B cell (primary cell): ENCODE results near the gene KHNYN. TPM values are rescaled to one million over a fixed set of nuclear protein-coding genes. Genes with fewer than 3 reads are reported as not detected.
"Not testable (repeated sequence)": the region's sequence is repeated elsewhere in the genome, so short reads cannot be mapped to it uniquely, and the experiment has no call there.

Experiments used
- ATAC-seq: fragments of 200-7000 bp; cut with Tn5 transposase; one replicate; pipeline ENCODE4 v1.10.0; 2021; ENCODE audit warnings: low read depth, mild to moderate bottlenecking, moderate number of reproducible peaks, moderate library complexity
- CTCF ChIA-PET: fragments of 350-600 bp; sonication (Branson Sonifier 250); formaldehyde crosslinking; loops from one replicate; lab custom pipeline; 2021; ENCODE audit warnings: antibody characterized with exemption, inconsistent platforms; lab: Charles Lee
- POLR2A ChIA-PET: fragments of 350-600 bp; sonication (Branson Sonifier 250); formaldehyde crosslinking; loops from one replicate; lab custom pipeline; 2021; ENCODE audit warnings: antibody characterized with exemption; lab: Charles Lee
- DNase-seq: peaks from one replicate; pipeline ENCODE4 v3.0.0; 2013
- H2AFZ ChIP-seq: 2 replicates; pipeline ENCODE4 v1.6.1; 2012; ENCODE audit warnings: mild to moderate bottlenecking, low read depth, low read length; ENCODE audit not compliant: insufficient read depth, poor library complexity, severe bottlenecking
- H3K27ac ChIP-seq, 2 donors: 1 replicate in 1 of 2; 2 replicates in 1 of 2; pipeline ENCODE4 v1.5.1; 2012 to 2013; ENCODE audit warnings: low read length in 2 of 2, mild to moderate bottlenecking in 2 of 2, moderate library complexity in 1 of 2
- H3K27me3 ChIP-seq, 4 experiments: fragments of 200-600 bp in 1 of 4; sonication (generic) in 1 of 4; replicated peaks in 1 of 4; 1 replicate in 2 of 4; 2 replicates in 2 of 4; pipeline versions ENCODE4 v1.6.1 to v1.7.0; 2013 to 2016; ENCODE audit warnings: low read length in 3 of 4, mild to moderate bottlenecking in 2 of 4, mixed read lengths in 1 of 4, moderate library complexity in 1 of 4; ENCODE audit not compliant: insufficient read depth in 4 of 4, control insufficient read depth in 3 of 4; ENCODE audit errors: control extremely low read depth in 1 of 4
- H3K36me3 ChIP-seq, 2 experiments: replicated peaks in 1 of 2; 1 replicate in 1 of 2; 2 replicates in 1 of 2; pipeline versions ENCODE4 v1.6.1 to v1.7.1; 2013; ENCODE audit warnings: low read length in 1 of 2; ENCODE audit not compliant: insufficient read depth in 2 of 2, control insufficient read depth in 1 of 2; ENCODE audit errors: control extremely low read depth in 1 of 2, extremely low read depth in 1 of 2
- H3K4me1 ChIP-seq, 2 donors: fragments of 200-600 bp in 1 of 2; sonication (generic) in 1 of 2; 1 replicate in 1 of 2; 2 replicates in 1 of 2; pipeline versions ENCODE4 v1.5.1 to v1.6.1; 2013 to 2017; ENCODE audit warnings: low read length in 2 of 2; ENCODE audit not compliant: control insufficient read depth in 2 of 2, insufficient read depth in 2 of 2
- H3K4me2 ChIP-seq: replicated peaks from 2 replicates; pipeline ENCODE3; 2012; ENCODE audit warnings: mild to moderate bottlenecking, low read depth, low read length; ENCODE audit not compliant: poor library complexity, severe bottlenecking
- H3K4me3 ChIP-seq, 5 experiments: fragments of 200-600 bp in 1 of 5; sonication (generic) in 1 of 5; 1 replicate in 3 of 5; 2 replicates in 2 of 5; pipeline versions ENCODE4 v1.5.1 to v1.7.0; 2011 to 2016; ENCODE audit warnings: low read length in 4 of 5, mild to moderate bottlenecking in 4 of 5, low read depth in 2 of 5, control low read depth in 1 of 5, moderate library complexity in 1 of 5; ENCODE audit not compliant: insufficient read depth in 1 of 5; ENCODE audit errors: control extremely low read depth in 1 of 5, extremely low read depth in 1 of 5
- H3K79me2 ChIP-seq: fragments of 200-600 bp; sonication (generic); one replicate; pipeline ENCODE4 v1.6.0; 2016; ENCODE audit warnings: low read length; ENCODE audit not compliant: control insufficient read depth, insufficient read depth
- H3K9ac ChIP-seq: fragments of 200-600 bp; sonication (generic); 2 replicates; pipeline ENCODE4 v1.6.1; 2017; ENCODE audit warnings: mild to moderate bottlenecking, low read length, moderate library complexity
- H3K9me3 ChIP-seq, 3 donors: one replicate each; pipeline versions ENCODE4 v1.6.1 to v1.7.1; 2013; ENCODE audit warnings: low read length in 2 of 3; ENCODE audit not compliant: control insufficient read depth in 2 of 3, insufficient read depth in 1 of 3; ENCODE audit errors: control extremely low read depth in 1 of 3
- H4K20me1 ChIP-seq: 2 replicates; pipeline ENCODE4 v1.6.0; 2012; ENCODE audit warnings: mild to moderate bottlenecking, low read length; ENCODE audit not compliant: insufficient read depth, control insufficient read depth, poor library complexity, severe bottlenecking
- H3K27ac Mint-ChIP-seq: one replicate; pipeline ENCODE4 v1.8.0; 2021; ENCODE audit warnings: mixed read lengths
- H3K27me3 Mint-ChIP-seq: one replicate; pipeline ENCODE4 v1.8.0; 2021; ENCODE audit warnings: mixed read lengths
- H3K4me1 Mint-ChIP-seq: one replicate; pipeline ENCODE4 v1.8.0; 2021; ENCODE audit warnings: mixed read lengths
- H3K4me3 Mint-ChIP-seq: one replicate; pipeline ENCODE4 v1.8.0; 2021; ENCODE audit warnings: mixed read lengths
- H3K9me3 Mint-ChIP-seq: one replicate; pipeline ENCODE4 v1.8.0; 2022; ENCODE audit warnings: mixed read lengths; ENCODE audit not compliant: insufficient read depth
- EZH2 ChIP-seq: IDR thresholded peaks from 2 replicates; pipeline ENCODE4 v1.6.1; 2012; ENCODE audit warnings: borderline replicate concordance, low read depth, mild to moderate bottlenecking, moderate library complexity, low read length; ENCODE audit not compliant: insufficient read depth, poor library complexity, severe bottlenecking
- WGBS: methylation state at CpG from one replicate; pipeline ENCODE4 v1.1.5; 2013; ENCODE audit warnings: missing lambda C conversion rate; ENCODE audit not compliant: insufficient coverage; 5-methylcytosine and 5-hydroxymethylcytosine counted together
- intact Hi-C: fragments of 100-400 bp; cut with micrococcal nuclease; formaldehyde crosslinking; loops from one replicate; pipeline ENCODE4 v1.10.0; 2022
- polyA plus RNA-seq: library from polyadenylated mRNA; depleted of rRNA; stranded (reverse); fragments of >200 nt; gene quantifications from 2 replicates; pipeline ENCODE4 v1.2.3, GENCODE V29; 2012
- total RNA-seq, 2 donors: library from RNA; stranded (reverse); fragments of 120-200 nt in 1 of 2; gene quantifications; 1 replicate in 1 of 2; 2 replicates in 1 of 2; pipeline versions ENCODE4 v1.2.3 to v1.2.4, GENCODE V29; 2013 to 2022
- TF ChIP-seq, protein P1 (sequence below): fragments of 200-600 bp; IDR thresholded peaks from one replicate; pipeline ENCODE4 v1.8.0; 2022; ENCODE audit warnings: antibody characterized with exemption, mild to moderate bottlenecking

The KHNYN gene
- total and polyA plus RNA-seq, 2 donors (not counting 1 experiment from before 2014, with no cell fraction given): 74.4 to 184 TPM

DNA sequence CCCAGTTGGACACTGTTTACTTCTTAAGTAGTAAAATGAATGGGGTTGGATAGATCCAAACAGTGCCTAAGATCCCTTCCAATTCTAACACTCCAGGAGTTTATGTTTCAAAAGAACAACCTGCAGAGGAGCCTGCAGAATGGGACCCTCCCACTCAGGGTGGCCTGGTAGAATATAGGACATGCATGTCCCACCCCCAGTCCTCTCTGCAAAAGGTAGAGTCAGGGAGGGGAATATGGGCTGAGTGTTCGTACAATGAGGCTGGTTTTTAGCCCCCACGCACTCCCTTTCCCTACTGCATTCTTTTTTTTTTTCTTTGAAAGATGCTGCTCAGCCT lies 42.8 kb upstream of the KHNYN start:
- DNase-seq (no peak), ATAC-seq (no peak)
- Histone ChIP-seq H3K27me3 (peaks cover 0 to 5% (median 3%) of the 10 kb centered on the region in 4 experiments), H4K20me1 (no peaks in the 10 kb centered on the region), H3K4me1 (no peaks in the 10 kb centered on the region), H3K9me3 (no peaks in the 10 kb centered on the region), H3K4me2 (no peak overlapping the region), H3K27ac (no peak overlapping the region), H3K4me3 (no peak overlapping the region), H3K36me3 (no peaks in the 10 kb centered on the region), H2AFZ (no peak overlapping the region), H3K79me2 (no peaks in the 10 kb centered on the region), H3K9ac (no peak overlapping the region)
- intact Hi-C loops: no loop called here
- H3K27me3 Mint-ChIP-seq: peaks cover 43% of the 10 kb centered on the region
- no CpG with 5 or more reads among the region's 2 CpGs for WGBS
- no peaks in the 10 kb centered on the region for H3K9me3 Mint-ChIP-seq
- H3K4me1 Mint-ChIP-seq: no peaks in the 10 kb centered on the region
- no peak overlapping the region for H3K4me3 Mint-ChIP-seq
- TF ChIP-seq, protein P1, sequence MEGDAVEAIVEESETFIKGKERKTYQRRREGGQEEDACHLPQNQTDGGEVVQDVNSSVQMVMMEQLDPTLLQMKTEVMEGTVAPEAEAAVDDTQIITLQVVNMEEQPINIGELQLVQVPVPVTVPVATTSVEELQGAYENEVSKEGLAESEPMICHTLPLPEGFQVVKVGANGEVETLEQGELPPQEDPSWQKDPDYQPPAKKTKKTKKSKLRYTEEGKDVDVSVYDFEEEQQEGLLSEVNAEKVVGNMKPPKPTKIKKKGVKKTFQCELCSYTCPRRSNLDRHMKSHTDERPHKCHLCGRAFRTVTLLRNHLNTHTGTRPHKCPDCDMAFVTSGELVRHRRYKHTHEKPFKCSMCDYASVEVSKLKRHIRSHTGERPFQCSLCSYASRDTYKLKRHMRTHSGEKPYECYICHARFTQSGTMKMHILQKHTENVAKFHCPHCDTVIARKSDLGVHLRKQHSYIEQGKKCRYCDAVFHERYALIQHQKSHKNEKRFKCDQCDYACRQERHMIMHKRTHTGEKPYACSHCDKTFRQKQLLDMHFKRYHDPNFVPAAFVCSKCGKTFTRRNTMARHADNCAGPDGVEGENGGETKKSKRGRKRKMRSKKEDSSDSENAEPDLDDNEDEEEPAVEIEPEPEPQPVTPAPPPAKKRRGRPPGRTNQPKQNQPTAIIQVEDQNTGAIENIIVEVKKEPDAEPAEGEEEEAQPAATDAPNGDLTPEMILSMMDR: no peak
- no peak for TF ChIP-seq EZH2
- CTCF ChIA-PET: interaction anchor here (1.2 kb wide), 1 partner anchor 22 kb away, joined by 3 read pairs; no protein-coding TSS in a partner anchor
- POLR2A ChIA-PET: no interaction called here
- no peak overlapping the region for H3K27ac Mint-ChIP-seq

- H3K4me1 Mint-ChIP-seq, H4K20me1 ChIP-seq, ATAC-seq, H3K4me2 ChIP-seq, H3K4me3 ChIP-seq, H3K9ac ChIP-seq, H3K36me3 ChIP-seq, H3K79me2 ChIP-seq, POLR2A ChIA-PET, DNase-seq, intact Hi-C loops, H3K27me3 ChIP-seq, H3K9me3 Mint-ChIP-seq, H2AFZ ChIP-seq, H3K27ac ChIP-seq, H3K4me3 Mint-ChIP-seq, H3K4me1 ChIP-seq, H3K27ac Mint-ChIP-seq, H3K9me3 ChIP-seq: not testable (repeated sequence)
- WGBS: 80% methylated on average over 3 of the region's 5 CpGs
- CTCF ChIA-PET: interaction anchor here (1.2 kb wide), 1 partner anchor 22 kb away, joined by 3 read pairs; no protein-coding TSS in a partner anchor
- H3K27me3 Mint-ChIP-seq: peaks cover 49% of the 10 kb centered on the region
Observed at GRCh38 chr14:24387579-24387978, 42.2 kb upstream of the KHNYN start.
